ENCODE results near the gene RXYLT1.

GRCh38 chr12:63764481-63764880 lies 15.2 kb upstream of the RXYLT1 start:
- no peak for TF ChIP-seq GATA2 (IDR thresholded peaks at IDR 0.05; ENCODE audit: low read depth, low read length)
- TF ChIP-seq GATA3 (IDR thresholded peaks at IDR 0.05; ENCODE audit: low read depth, low read length) = no peak

All from SH-SY5Y (cell line).